Activated CD4-positive, alpha-beta T cell treated with anti-CD3 and anti-CD28 coated beads for 48 hours (primary cell): ENCODE data around the gene GRIA4.
"Not testable (repeated sequence)": the region's sequence is repeated elsewhere in the genome, so short reads cannot be mapped to it uniquely, and the experiment has no call there.

Source experiments
- DNase-seq: peaks from one replicate; pipeline ENCODE4 v3.0.0-alpha.2; 2020

Gene GRIA4

DNA sequence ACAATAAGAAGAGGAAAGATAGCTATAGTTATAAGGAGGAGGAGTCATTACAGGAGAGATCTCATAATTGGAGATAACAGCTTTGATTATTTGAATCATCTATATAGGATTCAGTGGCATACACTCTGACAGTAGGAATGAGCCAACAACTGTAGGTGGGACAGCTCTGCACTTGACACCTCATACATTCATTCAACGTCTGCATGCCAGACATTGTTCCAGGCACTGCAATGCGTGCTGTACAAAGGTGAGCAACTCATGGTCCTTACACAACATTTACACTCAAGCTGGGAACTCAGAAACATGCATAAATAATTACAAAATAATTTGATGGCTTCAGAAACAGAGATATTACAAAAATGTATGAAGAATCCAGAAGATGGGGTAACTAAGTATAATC lies 257.9 kb downstream of the GRIA4 start:
- DNase-seq, result no peak

DNA sequence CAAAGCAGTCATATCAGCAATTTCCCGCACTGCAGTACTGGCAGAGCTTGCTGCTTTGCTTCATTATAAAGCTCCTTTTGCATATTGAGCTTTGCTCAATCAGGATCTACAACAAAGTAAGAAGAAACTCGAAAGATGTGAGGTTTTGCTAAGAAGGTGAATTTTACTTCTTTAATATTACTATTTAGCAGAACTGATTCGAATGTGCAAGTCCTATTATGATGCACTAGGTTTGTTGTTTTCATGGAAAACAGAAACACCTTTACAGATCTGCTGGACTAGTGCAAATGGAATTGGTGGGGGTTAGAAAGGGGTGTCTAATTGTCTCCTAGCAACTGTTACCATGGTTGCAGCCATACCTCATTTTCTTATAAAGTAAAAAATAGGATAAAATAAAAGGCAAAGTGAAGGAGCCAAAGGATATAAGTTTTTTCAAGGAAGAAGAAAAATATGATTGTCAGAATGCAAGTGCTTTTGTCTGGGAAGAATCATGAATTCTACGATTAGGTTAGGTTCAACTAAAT lies 259.0 kb downstream of the GRIA4 start:
- no peak for DNase-seq

DNA sequence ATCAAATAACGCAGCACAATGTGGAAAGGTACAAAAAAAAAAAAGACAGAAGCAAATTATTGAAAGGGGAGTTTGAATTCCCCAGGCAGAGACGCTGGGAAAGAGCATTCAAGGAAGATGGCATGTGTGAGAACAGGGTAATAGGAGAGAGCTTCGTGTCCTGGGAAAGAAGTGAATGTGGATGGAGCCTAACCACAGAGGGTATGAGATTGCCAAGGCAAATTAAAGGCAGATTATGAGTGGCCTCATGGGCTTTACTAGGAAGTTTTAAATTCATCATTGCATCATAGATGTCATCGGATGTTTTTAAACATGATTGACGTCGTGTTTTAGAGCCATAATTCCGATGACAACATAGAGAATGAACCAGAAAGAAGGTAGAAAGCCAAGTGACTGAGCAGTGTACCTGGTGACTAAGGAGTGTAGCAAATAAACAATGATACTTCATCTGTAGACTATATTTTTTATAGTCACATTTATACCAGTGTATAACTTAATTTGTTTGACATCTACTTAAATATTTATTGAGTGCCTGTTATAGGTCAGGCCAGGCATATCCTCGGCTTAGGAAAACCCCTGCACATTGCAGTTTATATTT lies 260.7 kb downstream of the GRIA4 start:
- DNase-seq, result no peak

DNA sequence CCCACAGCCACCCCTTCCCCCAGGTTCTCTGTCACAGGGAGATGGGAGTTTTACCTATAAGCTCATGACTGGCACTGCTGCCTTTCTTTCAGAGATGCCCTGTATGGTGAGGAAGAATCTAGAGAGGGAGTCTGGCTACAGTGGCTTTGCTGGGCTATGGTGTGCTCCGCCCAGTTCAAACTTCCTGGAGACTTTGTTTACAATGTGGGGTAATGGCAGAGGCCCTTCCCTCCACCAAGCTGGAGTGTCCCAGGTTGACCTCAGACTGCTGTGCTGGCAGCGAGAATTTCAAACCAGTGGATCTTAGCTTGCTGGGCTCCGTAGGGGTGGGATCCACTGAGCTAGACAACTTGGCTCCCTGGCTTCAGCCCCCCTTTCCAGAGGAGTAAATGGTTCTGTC lies 268.6 kb downstream of the GRIA4 start:
- no peak for DNase-seq

DNA sequence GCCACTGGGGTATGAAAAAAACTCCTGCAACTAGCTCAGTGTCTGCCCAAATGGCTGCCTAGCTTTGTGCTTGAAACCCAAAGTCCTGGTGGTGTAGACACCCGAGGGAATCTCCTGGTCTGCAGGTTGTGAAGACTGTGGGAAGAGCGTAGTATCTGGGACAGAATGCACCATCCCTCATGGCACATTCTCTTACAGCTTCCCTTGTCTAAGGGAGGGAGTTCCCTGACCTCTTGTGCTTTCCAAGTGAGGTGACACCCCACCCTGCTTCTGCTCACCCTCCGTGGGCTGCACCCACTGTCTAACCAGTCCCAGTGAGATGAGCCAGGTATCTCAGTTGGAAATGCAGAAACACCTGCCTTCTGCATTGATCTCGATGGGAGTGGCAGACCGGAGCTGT lies 269.1 kb downstream of the GRIA4 start:
- not testable (repeated sequence) for DNase-seq

DNA sequence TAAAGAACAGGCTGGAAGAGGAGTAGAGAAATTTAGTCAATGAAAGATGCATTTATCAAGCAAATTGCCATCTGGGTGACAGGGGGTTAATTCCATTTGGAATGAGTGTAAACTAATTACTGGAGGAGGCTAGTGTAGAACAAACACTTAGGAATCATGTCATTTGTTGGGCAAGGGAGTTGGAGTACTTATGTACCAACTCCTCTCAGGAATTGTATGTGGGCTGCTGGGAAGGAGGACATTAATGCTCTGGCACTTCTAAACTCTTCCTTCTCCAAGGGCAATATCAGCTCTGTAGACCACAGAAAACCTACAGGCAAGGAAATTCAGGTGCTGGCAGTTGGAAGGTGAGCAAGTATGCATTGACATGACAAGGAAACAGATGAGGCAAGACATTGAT lies 271.2 kb downstream of the GRIA4 start:
- DNase-seq, result no peak

DNA sequence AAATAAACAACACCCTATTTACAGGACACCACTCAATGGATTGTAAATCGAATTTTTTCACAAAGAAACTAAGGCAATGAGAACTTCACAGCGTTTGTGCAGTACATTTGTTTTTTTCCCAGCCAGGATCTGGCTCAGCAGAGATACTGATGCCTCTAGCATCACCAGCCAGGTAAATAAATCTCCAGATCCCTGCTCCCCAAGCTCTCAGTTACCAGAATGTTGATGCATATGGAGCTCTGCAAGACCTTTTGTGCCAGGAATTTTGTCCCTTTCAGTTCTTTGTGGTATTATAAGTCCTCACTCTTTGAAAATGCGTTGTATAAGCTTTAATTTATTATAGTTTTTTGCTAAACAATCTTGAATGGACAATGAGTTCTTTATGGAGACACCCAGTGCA lies 274.6 kb downstream of the GRIA4 start:
- DNase-seq, result no peak

DNA sequence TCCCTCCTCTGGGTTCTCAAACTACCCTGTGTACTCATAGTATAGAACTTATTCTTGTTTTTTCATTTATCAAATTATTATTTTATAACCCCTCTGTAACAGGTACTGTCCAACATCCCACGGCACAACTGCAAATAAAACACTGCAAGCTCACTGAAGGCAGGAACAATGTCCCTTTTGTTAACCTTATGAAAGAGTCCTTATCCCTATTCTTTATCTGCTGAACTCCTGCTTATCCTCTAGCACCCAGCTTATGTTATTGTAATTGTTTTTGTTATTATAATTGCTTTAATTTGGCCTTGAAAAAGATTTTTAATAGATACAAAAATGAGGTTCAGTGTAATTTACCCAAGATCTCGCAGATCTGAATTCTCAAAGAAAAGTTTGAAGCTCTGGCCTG lies 281.8 kb downstream of the GRIA4 start:
- no peak for DNase-seq

DNA sequence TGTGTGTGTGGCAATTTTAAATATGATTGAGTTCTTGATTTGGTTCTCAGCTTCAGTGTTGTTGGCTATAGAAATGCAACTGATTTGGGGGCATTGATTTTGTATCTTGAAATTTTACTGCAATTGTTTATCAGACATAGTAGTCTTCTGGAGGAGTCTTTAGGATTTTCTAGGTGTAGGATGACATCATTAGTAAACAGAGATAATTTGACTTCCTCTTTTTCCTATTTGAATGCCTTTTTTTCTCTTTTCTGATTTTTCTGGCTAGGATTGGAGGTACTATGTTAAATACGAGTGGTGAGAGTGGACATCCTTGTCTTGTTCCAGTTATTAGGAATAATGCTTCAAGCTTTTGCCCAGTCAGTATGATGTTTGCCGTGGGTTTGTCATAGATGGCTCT lies 287.3 kb downstream of the GRIA4 start:
- no peak for DNase-seq

DNA sequence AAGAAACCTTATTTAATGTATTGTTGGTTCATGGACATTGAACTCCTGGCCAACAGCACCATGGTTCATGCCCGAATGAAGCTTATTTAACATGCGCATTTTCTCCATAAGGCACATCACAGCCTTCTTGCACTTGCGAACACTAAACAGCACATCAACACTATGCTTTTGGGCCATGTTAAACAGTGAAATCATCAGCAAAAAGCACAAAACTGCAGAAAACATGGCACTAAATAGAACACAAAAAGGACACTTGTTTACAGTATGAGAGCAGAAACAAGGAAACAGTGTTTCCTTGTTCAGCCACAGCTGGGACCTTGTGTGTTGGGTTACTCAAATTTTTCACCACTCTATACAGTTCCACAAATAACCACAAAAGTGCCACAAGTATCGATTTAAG lies 289.9 kb downstream of the GRIA4 start:
- DNase-seq, result no peak

DNA sequence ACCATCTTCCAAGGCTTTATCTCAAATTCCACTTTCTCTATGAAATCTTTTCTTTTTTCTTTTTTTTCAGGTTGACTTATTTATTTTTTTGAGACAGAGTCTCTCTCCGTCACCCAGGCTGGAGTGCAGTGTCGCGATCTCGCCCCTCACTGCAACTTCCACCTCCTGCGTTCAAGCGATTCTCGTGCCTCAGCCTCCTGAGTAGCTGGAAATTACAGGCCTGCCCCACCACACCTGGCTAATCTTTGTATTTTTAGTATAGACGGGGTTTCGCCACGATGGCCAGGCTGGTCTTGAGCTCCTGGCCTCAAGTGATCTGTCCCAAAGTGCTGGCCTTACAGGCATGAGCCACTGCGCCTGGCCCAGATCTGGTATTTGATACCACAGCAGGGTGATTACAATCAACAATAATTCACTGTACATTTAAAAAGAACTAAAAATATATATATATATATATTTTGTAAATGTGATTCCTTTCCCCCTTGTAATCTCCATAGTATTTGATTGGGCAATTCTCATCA lies 290.7 kb downstream of the GRIA4 start:
- DNase-seq, result no peak

DNA sequence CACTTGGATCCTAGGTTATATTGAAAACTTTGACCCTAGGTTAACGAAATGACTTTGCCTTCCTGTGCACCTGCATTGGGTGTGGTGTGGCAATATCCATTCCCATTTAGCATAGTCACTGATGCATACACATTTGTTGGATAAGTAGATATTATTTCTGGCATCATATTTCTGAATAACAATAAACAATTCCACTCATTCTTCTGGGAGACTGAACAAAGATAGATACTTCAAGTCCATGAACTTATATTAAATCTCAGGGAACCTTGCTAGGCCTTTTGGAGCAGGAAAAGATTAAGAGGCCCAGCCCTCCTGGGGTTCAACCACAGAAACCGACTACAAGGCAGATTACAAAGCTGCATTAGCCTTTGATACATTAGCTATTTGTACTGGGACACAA lies 293.2 kb downstream of the GRIA4 start:
- no peak for DNase-seq

DNA sequence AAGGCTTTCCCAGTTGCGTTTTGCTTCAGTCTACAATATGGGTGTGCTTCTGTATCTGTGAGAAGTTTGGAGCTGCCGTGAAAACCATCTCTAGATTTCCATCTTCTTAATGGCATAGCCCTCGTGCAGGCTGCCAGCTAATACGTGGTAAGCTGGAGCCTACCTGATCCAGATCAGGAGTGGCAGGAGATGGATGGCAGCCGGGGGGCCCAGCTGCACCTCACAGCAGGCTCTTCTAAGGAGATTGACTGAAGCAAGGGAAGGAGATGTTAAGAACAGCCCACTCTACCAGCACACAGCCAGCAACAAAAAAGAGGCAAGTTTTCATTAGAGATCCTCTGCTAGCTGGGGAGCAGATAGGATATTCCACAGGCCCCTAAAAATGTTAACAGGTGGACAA lies 296.6 kb downstream of the GRIA4 start:
- no peak for DNase-seq

DNA sequence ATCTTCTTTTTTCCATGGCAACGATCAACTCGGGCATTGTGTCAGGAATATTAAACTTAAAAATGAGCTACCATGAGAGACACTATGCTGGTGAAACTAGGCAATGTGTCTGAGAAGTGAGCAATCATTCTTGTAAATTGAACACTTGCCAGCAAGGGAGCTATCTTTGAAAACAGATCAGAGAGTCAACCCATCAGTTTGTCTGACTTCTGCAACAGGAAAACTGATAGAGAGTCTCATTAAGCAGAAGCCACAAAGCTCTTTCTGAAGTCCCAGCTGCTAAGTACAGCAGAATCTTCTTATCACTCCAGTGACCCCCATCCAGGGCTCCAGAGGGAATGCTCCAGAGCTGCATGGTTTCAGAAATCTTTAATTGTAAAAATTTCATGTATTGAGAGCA lies 297.4 kb downstream of the GRIA4 start:
- no peak for DNase-seq

DNA sequence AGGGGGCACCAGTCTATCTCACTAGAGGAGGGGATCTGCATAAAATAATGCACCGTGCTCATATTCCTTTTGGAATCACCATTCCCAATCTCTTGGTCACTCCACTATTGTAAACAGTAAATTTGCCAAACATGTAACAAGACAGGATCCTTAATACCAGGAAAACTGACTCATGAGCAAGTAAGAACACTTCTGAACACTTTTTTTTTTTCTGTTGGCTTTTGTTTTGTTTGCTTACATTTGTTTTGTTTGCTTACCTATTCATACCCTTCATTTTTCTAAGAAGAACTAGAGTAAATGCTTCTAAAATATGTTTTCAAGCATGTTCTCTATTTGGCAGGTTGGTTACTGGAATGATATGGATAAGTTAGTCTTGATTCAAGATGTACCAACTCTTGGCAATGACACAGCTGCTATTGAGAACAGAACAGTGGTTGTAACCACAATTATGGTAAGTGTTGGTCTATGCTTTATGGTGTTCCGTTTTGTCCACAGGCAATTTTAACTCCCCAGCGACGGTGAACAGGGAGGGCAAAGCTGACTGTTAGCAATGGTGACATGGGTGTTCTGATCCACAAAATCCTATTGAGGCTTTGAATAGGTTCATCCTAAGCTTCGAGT lies 300.3 kb downstream of the GRIA4 start:
- no peak for DNase-seq

DNA sequence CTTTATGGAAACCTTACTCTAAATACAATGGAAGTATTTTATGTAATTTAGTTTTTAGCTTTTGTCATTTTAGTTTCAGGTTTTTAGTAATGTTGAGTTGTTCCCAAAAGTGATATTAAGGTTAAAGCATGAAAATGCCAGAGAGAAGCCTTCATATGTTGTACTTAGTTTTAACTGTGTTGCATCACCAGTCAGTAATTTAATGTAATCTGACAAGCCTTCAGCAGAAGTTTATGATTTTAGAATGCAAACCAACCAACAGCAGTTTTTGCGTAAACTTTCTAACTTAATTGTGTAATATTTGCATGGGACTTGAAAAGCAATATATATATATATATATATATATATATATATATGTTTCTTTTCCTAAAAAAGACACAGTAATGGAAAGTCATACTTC lies 301.6 kb downstream of the GRIA4 start:
- DNase-seq, result no peak

DNA sequence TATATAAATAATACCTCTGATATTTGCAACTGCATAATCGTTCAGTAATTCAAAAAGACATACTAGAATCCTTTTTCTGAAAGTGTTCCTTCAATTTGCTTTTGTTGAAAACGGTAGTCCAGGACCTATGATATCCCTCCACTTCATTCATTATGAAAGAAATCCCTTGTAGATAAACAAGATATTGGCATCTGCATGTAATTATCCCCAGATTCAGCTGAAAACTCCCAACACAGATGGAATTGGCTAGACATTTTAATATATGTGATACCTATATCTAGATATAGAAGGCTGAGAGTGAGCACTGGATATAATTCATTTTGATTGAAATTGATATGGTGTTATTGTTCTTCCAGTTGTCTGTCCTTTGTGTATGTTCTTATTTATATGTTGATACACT lies 302.8 kb downstream of the GRIA4 start:
- no peak for DNase-seq

DNA sequence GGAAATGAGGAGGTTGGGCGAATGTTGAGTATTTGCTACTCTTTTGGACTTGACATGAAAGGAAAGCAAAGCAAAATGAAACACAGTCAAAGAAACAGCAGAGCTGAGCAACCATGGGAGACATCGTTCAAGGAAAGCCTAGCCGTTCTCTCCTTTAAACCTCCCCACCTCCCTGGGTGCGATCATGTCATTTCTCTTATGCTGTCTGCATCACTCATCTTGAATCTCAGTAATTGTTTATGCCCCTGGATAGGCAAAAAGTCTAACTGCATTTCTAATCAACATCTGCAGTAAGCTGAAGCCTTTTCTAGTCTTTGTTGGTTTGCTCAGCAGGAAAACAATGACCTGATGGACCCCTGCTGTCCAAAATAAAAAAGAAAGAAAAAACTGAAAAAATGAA lies 305.1 kb downstream of the GRIA4 start:
- no peak for DNase-seq

DNA sequence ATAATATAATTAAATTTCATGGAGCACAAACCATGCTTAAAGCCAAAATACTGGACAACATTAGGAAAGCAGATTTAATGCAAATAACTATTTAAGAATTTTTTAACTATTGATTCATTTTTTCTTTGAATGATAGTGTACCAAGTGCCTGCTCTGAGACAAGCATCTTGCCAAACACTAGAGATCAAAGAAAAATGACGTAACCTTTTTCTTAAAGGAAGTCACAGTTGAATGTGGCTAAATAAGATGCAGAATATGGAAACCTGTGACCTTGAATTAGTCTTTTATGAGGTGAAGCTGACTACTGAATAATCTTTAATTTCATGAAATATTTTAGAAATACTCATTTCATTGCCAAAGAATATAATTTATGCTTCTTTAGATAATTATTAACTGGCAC lies 308.2 kb downstream of the GRIA4 start:
- DNase-seq, result no peak

DNA sequence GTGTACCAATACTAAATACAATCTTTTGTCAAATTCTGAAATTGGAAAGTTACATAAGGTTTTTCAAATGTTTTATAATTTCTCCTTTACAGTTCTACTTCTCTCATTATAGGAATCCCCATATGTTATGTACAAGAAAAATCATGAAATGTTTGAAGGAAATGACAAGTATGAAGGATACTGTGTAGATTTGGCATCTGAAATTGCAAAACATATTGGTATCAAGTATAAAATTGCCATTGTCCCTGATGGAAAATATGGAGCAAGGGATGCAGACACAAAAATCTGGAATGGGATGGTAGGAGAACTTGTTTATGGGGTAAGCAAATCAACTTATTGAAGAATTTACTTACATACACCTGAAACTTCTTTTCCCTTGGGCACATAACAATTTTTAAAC lies 308.7 kb downstream of the GRIA4 start:
- DNase-seq, result no peak

DNA sequence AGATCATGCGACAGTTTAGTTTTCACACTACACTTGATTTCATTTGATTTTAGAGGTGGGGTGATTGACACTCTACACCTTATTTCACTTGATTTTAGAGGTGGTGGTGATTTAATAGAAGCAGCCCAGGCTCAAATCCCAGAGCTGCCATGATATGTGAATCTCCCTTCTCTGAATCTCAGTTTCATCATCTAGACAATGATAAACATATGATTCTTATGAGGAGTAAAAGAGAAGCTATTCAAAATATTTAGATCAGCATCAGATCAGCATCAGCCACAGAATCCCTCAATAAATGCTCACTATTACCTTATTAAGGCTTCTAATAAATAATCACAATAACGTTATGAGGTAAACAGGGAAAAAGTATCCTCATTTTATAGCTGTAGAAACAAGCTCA lies 313.4 kb downstream of the GRIA4 start:
- DNase-seq, result no peak

DNA sequence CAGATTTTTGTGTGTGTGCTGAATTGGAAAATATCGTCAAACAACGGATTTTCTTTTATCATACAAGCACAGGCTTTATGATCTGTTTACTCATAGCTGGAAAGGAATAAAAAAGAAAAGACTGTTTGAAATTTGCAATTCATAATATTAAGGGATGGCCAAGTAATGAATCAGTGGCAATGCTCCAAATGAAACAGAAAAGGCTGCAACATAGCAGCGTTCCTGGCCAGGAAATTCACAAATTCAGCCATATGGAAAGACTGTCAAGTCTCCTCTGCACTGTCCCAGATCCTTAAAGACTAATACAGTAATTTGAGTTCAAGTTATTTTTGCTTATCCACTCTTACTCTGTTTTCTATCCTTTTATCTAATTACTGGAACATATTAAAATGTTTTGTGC lies 313.9 kb downstream of the GRIA4 start:
- DNase-seq, result no peak

DNA sequence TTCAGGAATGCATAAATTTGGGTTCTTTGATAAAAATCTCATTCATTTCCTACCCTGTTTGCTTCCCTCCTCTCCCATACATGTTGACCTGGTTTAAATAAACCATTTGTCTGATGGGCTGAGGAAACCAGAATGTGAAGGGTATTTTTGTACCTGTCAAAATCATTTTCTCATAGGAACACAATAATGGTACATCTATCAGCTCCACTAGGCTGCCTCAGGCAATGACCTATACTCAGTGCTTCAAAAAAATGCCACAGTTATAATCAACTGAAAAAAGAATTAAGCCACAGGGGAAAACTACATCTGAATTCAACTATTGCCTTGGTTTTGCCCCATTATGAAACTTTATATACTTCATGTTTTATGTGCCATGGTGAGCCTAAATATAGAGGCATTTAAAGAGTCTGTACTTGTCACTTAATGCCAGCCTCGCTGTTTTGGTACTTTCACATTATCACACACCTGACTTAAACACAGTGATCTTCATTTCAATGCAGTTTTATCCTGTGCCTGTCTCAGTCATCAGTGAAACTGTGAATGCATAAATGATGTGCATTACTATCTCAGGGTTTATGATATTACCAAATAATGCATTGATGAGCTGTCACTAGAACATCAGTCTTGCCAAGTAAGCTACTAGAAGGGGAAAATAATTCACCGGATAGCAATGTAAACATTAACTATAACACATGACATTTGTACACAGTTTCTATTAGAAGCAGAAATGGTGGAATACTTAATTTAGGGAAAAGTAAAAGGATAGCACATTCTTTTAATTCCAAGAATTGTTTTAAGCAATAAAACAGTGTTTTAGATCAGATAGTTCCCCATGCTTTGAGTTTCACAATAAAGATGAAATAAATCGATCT lies 319.4 kb downstream of the GRIA4 start:
- no peak for DNase-seq

DNA sequence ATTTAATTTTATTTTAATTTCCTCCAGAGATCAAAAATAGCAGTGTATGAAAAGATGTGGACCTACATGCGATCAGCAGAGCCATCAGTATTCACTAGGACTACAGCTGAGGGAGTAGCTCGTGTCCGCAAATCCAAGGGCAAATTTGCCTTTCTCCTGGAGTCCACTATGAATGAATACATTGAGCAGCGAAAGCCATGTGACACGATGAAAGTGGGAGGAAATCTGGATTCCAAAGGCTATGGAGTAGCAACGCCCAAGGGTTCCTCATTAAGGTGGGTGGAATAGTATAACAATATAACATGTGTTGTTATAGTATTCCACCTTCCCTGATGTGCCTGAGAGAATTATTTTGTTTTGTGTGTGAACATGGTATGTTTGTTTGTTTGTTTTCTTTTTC lies 323.8 kb downstream of the GRIA4 start:
- DNase-seq, result no peak
